ENCODE data around the gene HSP90B1. TPM values are rescaled to one million over a fixed set of nuclear protein-coding genes. Genes with fewer than 3 reads are reported as not detected.

The HSP90B1 gene
- total and polyA plus RNA-seq, 9 of the 15 experiments (the other 6 are each of a cell fraction or from before 2014, with no cell fraction given), result 196 to 719 (median 557) TPM

DNA sequence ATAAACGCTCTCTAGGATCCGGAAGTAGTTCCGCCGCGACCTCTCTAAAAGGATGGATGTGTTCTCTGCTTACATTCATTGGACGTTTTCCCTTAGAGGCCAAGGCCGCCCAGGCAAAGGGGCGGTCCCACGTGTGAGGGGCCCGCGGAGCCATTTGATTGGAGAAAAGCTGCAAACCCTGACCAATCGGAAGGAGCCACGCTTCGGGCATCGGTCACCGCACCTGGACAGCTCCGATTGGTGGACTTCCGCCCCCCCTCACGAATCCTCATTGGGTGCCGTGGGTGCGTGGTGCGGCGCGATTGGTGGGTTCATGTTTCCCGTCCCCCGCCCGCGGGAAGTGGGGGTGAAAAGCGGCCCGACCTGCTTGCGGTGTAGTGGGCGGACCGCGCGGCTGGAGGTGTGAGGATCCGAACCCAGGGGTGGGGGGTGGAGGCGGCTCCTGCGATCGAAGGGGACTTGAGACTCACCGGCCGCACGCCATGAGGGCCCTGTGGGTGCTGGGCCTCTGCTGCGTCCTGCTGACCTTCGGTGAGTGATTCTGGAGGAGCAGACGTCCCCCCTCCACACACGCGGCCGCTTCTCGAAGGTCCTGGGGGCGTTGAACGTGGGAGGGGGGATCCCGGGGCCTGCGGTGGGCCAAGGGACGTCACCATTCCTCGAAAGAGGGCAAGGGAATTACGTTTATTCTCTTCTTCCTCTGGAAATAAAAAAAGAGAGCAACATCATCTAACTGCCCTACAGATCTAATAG, at the start of gene HSP90B1 (continued):
- TF ChIP-seq DNMT1 (IDR thresholded peaks at IDR 0.05) (no peak), FOXJ3 (CRISPR knock-in tag; IDR thresholded peaks at IDR 0.05) (0 out of 2 replicates have a peak, but pooled peaks have one; percentile 70), MAZ (CRISPR knock-in tag; conservative IDR thresholded peaks at IDR 0.05 in 1 of 2, IDR thresholded peaks at IDR 0.05 in 1 of 2) (peak; percentile 89 to 94), CCNT2 (IDR thresholded peaks at IDR 0.05; ENCODE audit: borderline replicate concordance, extremely low read depth, insufficient read length, low read depth, low read length) (peak; percentile 71), TAF1 (IDR thresholded peaks at IDR 0.05; ENCODE audit: control insufficient read depth, extremely low read depth, insufficient read depth, low read length, severe bottlenecking) (peak; percentile 90), TAF9B (IDR thresholded peaks at IDR 0.05; ENCODE audit: partially characterized antibody) (peak; percentile 73), PYGO2 (tag; IDR thresholded peaks at IDR 0.05) (no peak), MYBL2 (IDR thresholded peaks at IDR 0.05; ENCODE audit: low read depth) (peak; percentile 94), MYBL2 (CRISPR knock-in tag; IDR thresholded peaks at IDR 0.05; ENCODE audit: borderline replicate concordance) (no peak; the same call in 1 of the 2 replicates), ATF7 (IDR thresholded peaks at IDR 0.05) (peak; percentile 71), FOS (IDR thresholded peaks at IDR 0.05; ENCODE audit: extremely low read depth, insufficient read length) (peak; percentile 94), SREBF1 (IDR thresholded peaks at IDR 0.05; ENCODE audit: borderline replicate concordance, low read depth, low read length) (no peak), RBM14 (IDR thresholded peaks at IDR 0.05; ENCODE audit: borderline replicate concordance, insufficient read depth, low read depth, low read length) (no peak), MEIS2 (IDR thresholded peaks at IDR 0.05; ENCODE audit: partially characterized antibody) (peak; percentile 67), FOSL1 (tag; conservative IDR thresholded peaks at IDR 0.05) (0 out of 2 replicates have a peak, but pooled peaks have one; percentile 26)
- TF ChIP-seq, protein P1, sequence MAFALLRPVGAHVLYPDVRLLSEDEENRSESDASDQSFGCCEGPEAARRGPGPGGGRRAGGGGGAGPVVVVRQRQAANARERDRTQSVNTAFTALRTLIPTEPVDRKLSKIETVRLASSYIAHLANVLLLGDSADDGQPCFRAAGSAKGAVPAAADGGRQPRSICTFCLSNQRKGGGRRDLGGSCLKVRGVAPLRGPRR (CRISPR knock-in tag; IDR thresholded peaks at IDR 0.05), result no peak
- TF ChIP-seq, protein P2, sequence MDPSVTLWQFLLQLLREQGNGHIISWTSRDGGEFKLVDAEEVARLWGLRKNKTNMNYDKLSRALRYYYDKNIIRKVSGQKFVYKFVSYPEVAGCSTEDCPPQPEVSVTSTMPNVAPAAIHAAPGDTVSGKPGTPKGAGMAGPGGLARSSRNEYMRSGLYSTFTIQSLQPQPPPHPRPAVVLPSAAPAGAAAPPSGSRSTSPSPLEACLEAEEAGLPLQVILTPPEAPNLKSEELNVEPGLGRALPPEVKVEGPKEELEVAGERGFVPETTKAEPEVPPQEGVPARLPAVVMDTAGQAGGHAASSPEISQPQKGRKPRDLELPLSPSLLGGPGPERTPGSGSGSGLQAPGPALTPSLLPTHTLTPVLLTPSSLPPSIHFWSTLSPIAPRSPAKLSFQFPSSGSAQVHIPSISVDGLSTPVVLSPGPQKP (CRISPR knock-in tag; IDR thresholded peaks at IDR 0.05), result no peak
- TF ChIP-seq, protein P3, sequence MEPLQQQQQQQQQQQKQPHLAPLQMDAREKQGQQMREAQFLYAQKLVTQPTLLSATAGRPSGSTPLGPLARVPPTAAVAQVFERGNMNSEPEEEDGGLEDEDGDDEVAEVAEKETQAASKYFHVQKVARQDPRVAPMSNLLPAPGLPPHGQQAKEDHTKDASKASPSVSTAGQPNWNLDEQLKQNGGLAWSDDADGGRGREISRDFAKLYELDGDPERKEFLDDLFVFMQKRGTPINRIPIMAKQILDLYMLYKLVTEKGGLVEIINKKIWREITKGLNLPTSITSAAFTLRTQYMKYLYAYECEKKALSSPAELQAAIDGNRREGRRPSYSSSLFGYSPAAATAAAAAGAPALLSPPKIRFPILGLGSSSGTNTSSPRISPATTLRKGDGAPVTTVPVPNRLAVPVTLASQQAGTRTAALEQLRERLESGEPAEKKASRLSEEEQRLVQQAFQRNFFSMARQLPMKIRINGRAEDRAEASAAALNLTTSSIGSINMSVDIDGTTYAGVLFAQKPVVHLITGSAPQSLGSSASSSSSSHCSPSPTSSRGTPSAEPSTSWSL (CRISPR knock-in tag; IDR thresholded peaks at IDR 0.05; ENCODE audit: borderline replicate concordance), result no peak
- TF ChIP-seq, protein P4, sequence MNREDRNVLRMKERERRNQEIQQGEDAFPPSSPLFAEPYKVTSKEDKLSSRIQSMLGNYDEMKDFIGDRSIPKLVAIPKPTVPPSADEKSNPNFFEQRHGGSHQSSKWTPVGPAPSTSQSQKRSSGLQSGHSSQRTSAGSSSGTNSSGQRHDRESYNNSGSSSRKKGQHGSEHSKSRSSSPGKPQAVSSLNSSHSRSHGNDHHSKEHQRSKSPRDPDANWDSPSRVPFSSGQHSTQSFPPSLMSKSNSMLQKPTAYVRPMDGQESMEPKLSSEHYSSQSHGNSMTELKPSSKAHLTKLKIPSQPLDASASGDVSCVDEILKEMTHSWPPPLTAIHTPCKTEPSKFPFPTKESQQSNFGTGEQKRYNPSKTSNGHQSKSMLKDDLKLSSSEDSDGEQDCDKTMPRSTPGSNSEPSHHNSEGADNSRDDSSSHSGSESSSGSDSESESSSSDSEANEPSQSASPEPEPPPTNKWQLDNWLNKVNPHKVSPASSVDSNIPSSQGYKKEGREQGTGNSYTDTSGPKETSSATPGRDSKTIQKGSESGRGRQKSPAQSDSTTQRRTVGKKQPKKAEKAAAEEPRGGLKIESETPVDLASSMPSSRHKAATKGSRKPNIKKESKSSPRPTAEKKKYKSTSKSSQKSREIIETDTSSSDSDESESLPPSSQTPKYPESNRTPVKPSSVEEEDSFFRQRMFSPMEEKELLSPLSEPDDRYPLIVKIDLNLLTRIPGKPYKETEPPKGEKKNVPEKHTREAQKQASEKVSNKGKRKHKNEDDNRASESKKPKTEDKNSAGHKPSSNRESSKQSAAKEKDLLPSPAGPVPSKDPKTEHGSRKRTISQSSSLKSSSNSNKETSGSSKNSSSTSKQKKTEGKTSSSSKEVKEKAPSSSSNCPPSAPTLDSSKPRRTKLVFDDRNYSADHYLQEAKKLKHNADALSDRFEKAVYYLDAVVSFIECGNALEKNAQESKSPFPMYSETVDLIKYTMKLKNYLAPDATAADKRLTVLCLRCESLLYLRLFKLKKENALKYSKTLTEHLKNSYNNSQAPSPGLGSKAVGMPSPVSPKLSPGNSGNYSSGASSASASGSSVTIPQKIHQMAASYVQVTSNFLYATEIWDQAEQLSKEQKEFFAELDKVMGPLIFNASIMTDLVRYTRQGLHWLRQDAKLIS (CRISPR knock-in tag; IDR thresholded peaks at IDR 0.05), result peak; percentile 92; the same call in 1 of the 2 replicates

Measured in K562 (cell line).